NCI-H1092 treated with DMSO at 0.1 percent for 48 hours (cell line): ENCODE data around the gene MBD3L4.
"Not testable (repeated sequence)": the region's sequence is repeated elsewhere in the genome, so short reads cannot be mapped to it uniquely, and the experiment has no call there.

ENCODE experiments used
- DNase-seq: peaks from one replicate; lab custom pipeline; 2025; lab: John Stamatoyannopoulos, UW

Gene MBD3L4

DNA sequence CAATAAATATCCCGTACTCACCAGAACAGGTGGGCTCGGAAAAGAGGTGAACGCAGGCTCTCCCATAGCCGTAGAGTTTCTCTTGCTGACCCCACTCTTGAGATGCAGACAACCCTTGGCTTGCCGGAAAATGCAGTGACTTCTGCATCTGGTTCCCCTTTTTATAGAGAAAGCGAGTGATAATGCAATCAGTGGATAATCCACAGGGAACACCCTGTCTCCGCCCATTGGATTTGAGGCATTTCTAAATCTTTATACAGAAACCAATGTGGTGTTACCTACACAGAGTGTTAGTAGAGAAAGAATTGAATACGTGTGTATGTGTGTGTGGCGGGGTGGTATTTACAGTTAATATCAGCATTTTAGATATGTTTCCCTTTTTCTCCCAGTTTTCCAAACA, at the start of gene MBD3L4:
TSS of gene MBD3L4 (minus strand) at position 101 of the 400 bp plus-strand sequence. CDS start at position 66, 35 bp downstream.
- DNase-seq, result not testable (repeated sequence)

DNA sequence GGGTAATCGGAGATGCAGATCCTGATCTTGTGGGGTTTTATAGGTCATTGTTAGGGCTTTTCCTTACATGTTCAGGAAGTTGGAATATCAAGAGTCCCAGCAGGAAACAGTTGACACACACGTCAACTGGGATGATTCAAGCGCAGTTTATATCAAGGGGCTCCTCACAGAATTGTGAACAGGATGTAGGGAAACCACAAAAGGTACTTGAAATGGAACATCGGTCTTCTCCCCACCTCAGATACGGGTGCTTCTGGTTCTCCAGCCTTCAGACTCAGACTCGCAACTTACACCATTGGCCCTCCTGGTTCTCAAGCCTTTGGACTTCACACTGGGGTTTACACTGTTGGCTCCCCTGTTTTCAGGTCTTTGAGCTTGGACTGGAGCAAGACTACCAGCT, 49.0 kb upstream of the MBD3L4 start:
- no peak for DNase-seq

- no peak for DNase-seq
Measured at GRCh38 chr19:7083076-7083956, 43.3 kb upstream of the MBD3L4 start.

DNA sequence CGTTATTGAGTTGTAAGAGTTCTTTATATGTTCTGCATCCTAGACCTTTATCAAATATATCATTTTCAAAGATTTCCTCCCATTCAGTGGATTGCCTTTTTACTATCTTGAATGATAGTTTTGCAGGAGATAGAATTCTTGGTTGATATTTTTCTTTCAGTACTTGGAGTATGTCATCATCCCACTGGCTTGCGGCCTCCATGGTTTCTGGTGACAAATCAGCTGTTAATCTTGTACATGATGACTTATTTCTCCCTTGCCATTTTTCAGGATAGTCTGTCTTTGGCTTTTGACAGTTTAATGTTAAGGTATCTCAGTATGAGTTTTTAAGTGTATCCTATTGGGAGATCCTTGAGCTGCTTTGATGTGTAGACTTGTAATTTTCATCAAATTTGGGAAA, 38.0 kb upstream of the MBD3L4 start:
- no peak for DNase-seq

GRCh38 chr19:7076151-7076550, 36.2 kb upstream of the MBD3L4 start:
- DNase-seq, result no peak

DNA sequence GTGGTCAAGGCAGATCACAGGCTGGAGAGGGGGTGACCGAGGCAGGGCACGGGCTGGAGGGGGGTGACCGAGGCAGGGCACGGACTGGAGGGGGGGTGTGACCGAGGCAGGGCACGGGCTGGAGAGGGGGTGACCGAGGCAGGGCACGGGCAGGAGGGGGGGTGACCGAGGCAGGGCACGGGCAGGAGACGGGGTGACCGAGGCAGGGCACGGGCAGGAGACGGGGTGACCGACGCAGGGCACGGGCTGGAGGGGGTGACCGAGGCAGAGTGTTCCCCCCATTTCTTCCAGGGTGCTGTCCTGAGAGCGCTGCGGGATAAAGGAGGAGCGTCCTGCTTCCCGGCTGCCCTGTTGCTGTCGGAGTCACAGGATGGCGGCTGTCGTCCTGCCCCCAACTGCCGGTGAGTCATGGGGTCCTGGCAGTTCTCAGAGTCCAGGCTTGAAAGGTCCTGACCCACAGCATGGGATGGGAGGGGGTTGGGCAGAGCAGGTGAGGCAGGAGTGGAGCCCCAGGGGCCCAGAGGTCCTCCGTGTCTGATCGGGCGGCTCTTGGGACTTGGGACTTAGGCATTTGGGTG, 34.8 kb upstream of the MBD3L4 start:
- DNase-seq, result no peak

DNA sequence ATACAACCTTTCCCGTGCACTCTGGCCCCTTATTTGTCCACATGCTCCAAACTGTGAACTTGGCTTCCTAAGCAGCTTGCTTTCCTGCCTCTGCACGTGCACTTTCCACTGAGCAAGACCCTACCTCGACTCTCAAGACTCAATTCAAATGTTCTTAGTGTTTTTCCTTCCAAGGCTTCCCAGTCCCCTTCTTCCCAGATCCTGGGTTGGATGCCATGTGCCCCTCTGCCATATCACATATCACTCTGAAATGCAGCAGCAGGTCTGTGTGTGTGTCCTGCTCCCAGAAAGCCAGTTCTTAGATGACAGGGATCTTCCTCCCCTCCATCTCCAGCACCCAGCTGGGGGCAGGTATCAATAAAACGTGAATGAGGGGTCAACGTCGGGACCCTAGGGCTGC, 32.6 kb upstream of the MBD3L4 start:
- DNase-seq, result no peak

DNA sequence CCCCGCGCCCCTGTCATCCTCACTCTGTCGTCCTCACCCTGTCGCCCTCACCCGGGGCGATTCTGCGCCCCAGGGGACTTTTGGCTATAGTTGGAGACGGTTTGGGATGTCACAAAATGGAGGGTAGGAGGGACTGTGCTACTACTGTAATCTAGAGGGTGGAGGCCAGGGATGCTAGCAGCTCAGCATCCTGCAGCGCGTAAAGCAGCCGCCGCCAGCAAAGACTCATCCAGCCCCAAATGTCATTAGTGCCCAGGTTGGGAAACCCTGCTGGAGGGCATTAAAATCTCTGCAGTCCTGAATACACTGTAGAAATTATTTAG, 29.9 kb upstream of the MBD3L4 start:
- no peak for DNase-seq

GRCh38 chr19:7069042-7069903, 29.3 kb upstream of the MBD3L4 start, which contains the start of gene ZNF557:
Gene ZNF557, plus strand, starts transcription at chr19:7069703. Its CDS starts 5,372 bp downstream, at chr19:7075075.
- peak; percentile 95 for DNase-seq

- no peak for DNase-seq
Measured at GRCh38 chr19:7068599-7068998, 28.6 kb upstream of the MBD3L4 start.

DNA sequence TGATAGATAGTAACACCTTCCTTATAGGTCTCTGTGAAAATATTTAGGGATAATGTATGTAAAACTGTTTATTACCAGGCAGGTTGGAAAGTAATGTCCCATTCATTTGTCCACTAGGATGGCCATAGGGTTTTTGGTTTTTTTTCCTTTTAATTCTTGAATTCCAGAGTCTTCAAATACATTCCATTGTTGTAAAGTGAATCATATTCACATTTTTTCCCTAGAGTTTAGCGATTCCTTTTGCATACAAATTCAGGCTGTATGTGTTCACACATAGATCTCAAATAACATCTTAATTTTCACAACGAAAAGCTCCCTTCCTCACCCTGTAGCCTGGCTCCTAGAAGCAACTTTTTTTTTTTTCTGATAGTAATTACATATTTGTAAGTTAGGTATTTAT, 27.7 kb upstream of the MBD3L4 start:
- no peak for DNase-seq

DNA sequence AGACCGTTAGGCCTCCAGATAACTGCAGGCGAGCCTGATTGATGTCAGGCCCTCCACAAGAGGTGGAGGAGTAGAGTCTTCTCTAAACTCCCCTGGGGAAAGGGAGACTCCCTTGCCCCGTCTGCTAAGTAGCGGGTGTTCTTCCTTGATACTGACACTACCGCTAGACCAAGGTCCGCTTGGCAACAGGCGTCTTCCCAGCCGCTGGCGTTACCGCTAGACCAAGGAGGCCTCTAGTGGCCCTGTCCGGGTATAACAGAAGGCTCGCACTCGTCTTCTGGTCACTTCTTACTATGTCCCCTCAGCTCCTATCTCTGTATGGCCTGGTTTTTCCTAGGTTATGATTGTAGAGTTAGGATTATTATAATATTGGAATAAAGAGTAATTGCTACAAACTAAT, 27.1 kb upstream of the MBD3L4 start:
- peak; percentile 50 for DNase-seq

- DNase-seq, result no peak
Measured at GRCh38 chr19:7063764-7064418, 23.9 kb upstream of the MBD3L4 start.

GRCh38 chr19:7063339-7063738, 23.4 kb upstream of the MBD3L4 start:
- DNase-seq, result no peak

DNA sequence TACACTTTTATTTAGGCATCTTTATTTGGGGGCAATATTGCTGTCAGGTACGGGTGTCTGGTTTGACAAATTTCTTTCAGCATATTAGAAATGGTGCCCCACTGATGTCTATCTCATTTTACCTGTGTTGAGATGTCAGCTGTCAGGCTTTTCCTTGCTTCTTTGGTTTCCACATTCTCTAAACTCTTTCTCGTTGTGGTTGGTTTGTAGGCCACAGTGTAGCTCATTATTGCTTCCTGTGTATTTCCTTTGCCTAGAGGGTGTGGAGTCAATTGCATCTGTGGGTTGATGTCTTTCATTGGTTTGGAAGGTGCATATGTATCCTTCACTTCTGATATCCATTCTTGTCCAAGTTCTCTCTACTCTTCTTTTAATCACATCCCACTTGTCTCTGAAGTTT, 20.0 kb upstream of the MBD3L4 start:
- DNase-seq, result not testable (repeated sequence)

DNA sequence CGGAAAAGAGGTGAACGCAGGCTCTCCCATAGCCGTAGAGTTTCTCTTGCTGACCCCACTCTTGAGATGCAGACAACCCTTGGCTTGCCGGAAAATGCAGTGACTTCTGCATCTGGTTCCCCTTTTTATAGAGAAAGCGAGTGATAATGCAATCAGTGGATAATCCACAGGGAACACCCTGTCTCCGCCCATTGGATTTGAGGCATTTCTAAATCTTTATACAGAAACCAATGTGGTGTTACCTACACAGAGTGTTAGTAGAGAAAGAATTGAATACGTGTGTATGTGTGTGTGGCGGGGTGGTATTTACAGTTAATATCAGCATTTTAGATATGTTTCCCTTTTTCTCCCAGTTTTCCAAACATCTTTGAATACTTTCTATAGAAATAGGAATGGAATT, 18.6 kb upstream of the MBD3L4 start, which contains the start of gene MBD3L3:
TSS of gene MBD3L3 (minus strand) at position 101 of the 400 bp plus-strand sequence. CDS start at position 30, 71 bp downstream.
- not testable (repeated sequence) for DNase-seq

DNA sequence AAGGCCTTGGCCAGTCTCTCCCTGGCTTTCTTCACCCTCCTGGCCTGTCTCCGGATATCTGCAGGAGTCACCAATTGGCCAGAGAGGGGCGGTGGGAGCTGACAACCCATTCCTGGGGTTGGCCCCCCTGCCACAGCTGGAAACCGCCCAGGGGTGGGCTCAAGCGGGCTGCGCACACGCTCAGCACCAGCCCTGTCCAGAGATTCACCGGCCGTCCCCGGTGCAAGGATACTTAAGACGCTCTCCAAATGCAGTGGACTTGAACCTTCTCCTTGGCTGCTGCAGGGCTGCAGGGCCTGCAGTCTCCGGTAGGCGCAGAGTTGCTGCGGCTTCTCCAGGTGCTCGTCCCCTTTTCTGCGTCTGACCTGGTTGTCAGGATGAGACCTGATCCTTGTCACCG, 16.4 kb upstream of the MBD3L4 start:
- DNase-seq, result not testable (repeated sequence)

GRCh38 chr19:7055679-7056078, 15.7 kb upstream of the MBD3L4 start:
- not testable (repeated sequence) for DNase-seq

- not testable (repeated sequence) for DNase-seq
Measured at GRCh38 chr19:7054635-7055368, 14.8 kb upstream of the MBD3L4 start.

- DNase-seq, result not testable (repeated sequence)
Measured at GRCh38 chr19:7052896-7053295, 12.9 kb upstream of the MBD3L4 start.

DNA sequence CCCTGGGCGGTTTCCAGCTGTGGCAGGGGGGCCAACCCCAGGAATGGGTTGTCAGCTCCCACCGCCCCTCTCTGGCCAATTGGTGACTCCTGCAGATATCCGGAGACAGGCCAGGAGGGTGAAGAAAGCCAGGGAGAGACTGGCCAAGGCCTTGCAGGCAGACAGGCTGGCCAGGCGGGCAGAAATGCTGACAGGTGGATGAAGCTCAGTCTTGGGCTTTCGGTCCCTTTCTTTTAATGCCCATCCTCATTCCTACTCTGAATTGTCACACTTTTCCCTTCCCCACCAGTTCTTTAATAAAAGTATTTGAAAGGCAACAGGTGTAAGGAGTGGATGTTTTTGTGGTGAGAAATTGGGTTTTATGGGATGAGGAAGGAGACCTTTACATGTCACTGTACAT, 11.4 kb upstream of the MBD3L4 start:
- not testable (repeated sequence) for DNase-seq
